Cortex of kidney (tissue), 1 donor: ENCODE results near the gene CYTH1.

Source experiments
- DNase-seq: peaks from one replicate; lab custom pipeline; 2025; lab: John Stamatoyannopoulos, UW

Gene CYTH1

GRCh38 chr17:78804777-78805176 lies 22.7 kb upstream of the CYTH1 start:
- no peak for DNase-seq

GRCh38 chr17:78803186-78803845 lies 21.2 kb upstream of the CYTH1 start:
- DNase-seq: no peak

GRCh38 chr17:78802459-78802858 lies 20.4 kb upstream of the CYTH1 start:
- no peak for DNase-seq

DNA sequence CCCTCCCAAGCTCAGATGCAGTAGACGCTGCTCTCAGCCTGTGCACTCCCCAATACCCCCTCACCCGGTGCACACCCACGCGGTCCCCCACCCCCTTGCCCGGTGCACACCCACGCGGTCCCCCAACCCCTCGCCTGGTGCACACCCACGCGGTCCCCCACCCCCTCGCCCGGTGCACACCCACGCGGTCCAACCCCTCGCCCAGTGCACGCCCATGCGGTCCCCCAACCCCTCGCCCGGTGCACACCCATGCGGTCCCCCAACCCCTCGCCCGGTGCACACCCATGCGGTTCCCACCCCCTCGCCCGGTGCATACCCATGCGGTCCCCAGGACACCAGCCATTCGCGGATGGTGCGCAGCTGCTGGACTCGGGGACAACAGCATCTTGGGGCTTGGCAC lies 19.9 kb upstream of the CYTH1 start:
- no peak for DNase-seq

- no peak for DNase-seq
Observed at GRCh38 chr17:78800132-78800931, 18.3 kb upstream of the CYTH1 start.

GRCh38 chr17:78798695-78799559 lies 16.9 kb upstream of the CYTH1 start:
- no peak for DNase-seq

- no peak for DNase-seq
Observed at GRCh38 chr17:78797691-78798585, 15.9 kb upstream of the CYTH1 start.

DNA sequence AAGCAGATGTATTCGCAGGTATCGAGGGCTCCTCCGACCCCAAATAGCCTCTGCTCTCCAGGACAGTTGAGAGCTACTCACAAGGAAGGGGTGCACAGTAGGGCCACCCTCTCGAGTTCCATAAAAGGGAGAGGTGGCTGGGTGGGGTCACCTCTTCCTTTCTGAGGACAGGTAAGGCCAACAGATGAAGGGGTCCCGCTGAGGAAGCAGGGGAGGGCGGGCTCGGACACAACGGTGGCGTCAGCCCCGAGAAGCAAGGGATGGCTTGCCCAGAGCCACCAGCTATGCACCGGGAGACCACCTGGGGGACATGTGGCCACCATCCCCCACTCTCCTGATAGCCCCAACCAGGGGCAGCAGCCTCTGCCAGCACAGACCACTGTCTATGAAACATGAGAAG lies 15.1 kb upstream of the CYTH1 start:
- DNase-seq: no peak

DNA sequence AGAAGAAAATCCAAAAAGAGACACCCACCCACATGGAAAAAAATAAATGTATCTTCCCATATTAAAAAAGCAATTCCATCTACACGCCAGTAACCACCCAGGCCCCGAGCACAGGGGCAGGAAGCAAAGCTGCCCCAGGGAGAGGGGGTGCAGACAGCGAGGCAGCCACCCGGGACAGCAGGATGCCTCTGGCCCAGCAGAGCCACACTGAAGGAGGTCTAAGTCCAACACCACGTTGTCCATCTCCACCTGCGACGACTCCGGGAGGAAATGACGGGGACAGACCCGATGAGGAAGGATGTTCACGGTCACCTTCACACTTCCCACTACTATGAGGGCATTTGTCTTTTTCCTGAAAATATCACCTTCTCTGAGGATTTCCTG lies 14.4 kb upstream of the CYTH1 start:
- DNase-seq: no peak

DNA sequence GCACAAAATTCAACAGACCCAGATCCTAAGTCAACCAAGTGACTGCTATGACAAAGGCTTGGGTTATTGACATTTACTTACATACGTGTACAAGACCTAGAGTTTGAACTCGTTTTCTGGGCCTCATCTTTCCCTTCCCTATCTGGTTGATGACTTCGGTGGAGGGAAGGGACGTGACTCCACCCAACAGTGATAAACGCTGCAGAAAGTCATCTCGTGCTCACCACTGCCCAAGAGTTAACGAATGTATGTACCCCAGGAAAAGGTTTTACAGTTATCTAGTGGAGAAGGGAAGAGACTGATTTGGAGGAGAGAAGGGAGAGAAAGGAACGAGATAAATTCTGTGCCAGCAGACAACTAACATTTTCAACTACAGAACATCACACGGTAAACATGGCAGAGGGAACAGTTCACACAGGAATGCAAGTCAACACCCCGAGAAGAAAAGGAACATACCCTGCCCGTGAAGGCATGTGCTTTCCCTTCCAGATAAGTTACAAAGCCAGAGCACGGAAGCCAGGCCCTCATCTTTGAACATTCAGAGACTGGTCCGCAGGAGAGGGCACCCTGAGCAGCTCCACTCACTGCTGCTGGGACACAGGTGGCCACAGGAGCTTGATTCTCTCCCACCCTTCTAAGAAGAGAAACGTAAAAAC lies 13.9 kb upstream of the CYTH1 start:
- no peak for DNase-seq

DNA sequence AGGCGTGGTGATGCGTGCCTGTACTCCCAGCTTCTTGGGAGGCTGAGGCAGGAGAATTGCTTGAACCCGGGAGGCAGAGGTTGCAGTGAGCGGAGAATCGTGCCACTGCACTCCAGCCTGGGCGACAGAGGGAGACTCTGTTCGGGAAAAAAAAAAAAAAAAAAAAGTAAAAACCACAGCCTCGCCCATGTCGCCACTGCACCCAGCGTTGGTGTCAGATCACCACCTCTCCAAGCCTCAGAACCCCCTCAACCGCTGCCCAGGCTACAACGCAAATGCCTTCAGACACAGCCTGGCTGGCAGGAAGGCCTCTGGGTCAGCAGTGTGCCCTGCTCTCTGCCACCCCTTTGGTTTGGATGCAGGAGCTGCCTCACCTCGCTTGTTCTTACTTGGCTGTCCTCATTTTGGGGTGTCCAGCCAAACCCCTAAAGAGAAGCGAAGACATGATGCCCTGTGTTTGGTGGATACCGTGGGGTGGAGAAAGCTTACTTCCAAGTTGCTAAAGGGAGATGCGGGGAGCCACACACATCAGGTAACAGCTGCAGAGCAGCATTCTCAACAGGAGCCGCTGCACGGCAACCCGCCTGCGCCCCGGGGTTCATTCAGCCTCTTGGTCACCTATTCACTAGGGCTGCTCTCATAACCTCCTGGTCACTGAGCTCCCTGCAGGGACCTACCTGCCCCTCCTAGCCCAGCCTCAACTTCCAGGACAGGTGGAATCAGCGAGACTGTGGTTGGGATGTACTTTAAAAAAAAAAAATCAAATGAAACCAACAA lies 13.0 kb upstream of the CYTH1 start:
- DNase-seq: no peak

DNA sequence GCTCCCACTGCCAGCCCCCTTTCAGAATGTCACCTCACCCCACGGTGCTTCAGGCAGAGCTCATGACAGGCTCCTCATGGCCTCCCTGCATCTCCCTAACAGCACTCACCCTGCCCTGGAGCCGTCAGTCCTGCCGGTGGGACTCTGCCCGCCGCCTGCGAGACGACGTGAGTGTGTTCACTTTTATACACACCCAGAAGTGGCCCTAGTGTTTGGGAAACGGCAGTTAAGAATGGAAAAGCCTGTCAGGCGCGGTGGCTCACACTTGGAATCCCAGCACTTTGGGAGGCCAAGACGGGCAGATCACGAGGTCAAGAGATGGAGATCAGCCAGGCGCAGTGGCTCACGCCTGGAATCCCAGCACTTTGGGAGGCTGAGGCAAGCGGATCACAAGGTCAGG lies 12.3 kb upstream of the CYTH1 start:
- no peak for DNase-seq

DNA sequence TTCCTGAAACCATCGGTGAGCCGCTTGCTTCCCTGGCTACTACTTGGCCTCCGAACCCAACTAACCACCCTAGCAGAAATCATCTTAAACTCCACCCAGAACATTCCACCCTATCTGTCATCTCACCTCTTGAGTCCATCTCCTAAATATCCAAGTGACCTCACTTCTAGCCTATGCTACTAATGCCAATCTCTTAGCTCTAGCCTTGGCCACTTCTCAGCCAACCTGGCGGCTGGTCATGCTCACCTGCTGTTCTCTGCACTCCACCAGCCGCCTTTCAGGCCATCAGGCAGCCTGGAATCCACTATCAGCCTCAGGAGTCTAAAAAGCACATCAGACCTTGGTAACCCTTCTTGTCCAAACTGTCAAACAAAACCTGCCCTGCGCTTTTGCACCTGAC lies 11.9 kb upstream of the CYTH1 start:
- DNase-seq: no peak

GRCh38 chr17:78793415-78793814 lies 11.3 kb upstream of the CYTH1 start:
- no peak for DNase-seq

GRCh38 chr17:78791840-78792709 lies 10.0 kb upstream of the CYTH1 start:
- DNase-seq: no peak

DNA sequence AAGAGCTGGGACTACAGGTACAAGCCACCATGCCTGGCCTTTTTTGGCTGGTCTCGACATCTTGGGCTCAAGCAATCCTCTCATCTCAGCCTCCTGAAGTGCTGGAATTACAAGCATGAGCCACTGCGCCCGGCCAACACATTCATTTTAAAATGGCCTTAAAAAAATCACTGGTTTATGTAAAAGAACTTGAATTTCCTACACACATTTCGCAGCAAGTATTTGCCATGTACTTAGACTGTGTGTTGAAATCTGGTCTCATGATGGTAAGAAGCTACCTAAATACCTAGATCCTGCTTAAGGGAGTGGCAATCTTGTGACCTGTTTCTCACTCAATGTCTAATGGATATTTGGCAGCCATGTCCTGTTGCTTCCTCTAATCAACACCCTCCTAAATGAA lies 8.5 kb upstream of the CYTH1 start:
- no peak for DNase-seq

GRCh38 chr17:78789663-78790181 lies 7.6 kb upstream of the CYTH1 start:
- no peak for DNase-seq

DNA sequence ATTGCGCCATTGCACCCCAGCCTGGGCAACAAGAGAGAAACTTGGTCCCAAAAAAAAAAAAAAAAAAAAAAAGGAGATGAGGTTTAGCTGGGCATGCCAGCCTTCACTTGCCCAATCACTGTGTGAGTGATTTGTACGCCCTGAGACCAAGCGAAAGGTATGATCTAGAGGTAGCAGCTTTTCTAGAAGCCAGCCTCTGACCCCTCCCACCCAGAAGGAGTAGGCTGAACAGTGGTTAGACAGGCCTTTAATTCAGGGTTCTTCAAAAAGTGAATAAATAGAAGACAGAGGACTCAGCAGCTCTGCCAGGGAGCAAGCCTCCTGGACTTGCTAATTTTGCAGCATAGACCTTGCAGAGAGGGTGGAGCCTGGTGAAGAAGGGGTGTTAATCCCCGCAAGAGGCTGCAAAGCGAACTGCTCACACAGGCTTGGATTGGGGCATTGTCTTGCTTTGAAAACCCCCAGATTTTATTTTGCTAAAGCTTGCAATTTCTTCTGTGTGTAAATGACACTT lies 7.1 kb upstream of the CYTH1 start:
- no peak for DNase-seq

GRCh38 chr17:78788451-78788850 lies 6.4 kb upstream of the CYTH1 start:
- DNase-seq: no peak
